GM18517 (cell line): ENCODE measurements around the gene TAS2R19.

Experiments
- ATAC-seq: cut with Tn5 transposase; IDR thresholded peaks from one replicate; pipeline ENCODE4 v1.9.1; 2021; ENCODE audit warnings: mild to moderate bottlenecking, moderate library complexity; ENCODE audit not compliant: unreplicated experiment

The TAS2R19 gene

GRCh38 chr12:10994307-10994706, 28.1 kb downstream of the TAS2R19 start:
- ATAC-seq = no peak

- no peak for ATAC-seq
These were observed 33.3 kb downstream of the TAS2R19 start for GRCh38 chr12:10989107-10989506.

- ATAC-seq = no peak
These were observed 35.6 kb downstream of the TAS2R19 start, which contains the start of gene TAS2R50 for GRCh38 chr12:10986812-10987211. TSS of gene TAS2R50 (minus strand) at chr12:10986912. CDS start at chr12:10986860, 52 bp downstream.

GRCh38 chr12:10982244-10982643, 40.2 kb downstream of the TAS2R19 start:
- ATAC-seq = no peak

- no peak for ATAC-seq
These were observed 47.5 kb downstream of the TAS2R19 start for GRCh38 chr12:10974965-10975364.
